Activated T-cell treated with anti-CD3 and anti-CD28 coated beads, Interleukin-2, amount 50 U/mL, for 24 hours (primary cell): ENCODE results near the gene NTF4.
"Not testable (repeated sequence)": the region's sequence is repeated elsewhere in the genome, so short reads cannot be mapped to it uniquely, and the experiment has no call there.

Source experiments
- DNase-seq: peaks from one replicate; pipeline ENCODE4 v3.0.0-alpha.2; 2020
- H3K27ac Mint-ChIP-seq: 2 replicates; pipeline ENCODE4 v1.8.0; 2020; ENCODE audit warnings: mild to moderate bottlenecking, mixed read lengths
- H3K27me3 Mint-ChIP-seq: 2 replicates; pipeline ENCODE4 v1.8.0; 2020; ENCODE audit warnings: mixed read lengths
- H3K36me3 Mint-ChIP-seq: 2 replicates; pipeline ENCODE4 v1.8.0; 2020; ENCODE audit warnings: low read depth, mixed read lengths
- H3K4me1 Mint-ChIP-seq: 2 replicates; pipeline ENCODE4 v1.8.0; 2020; ENCODE audit warnings: low read depth, mixed read lengths
- H3K4me3 Mint-ChIP-seq: 2 replicates; pipeline ENCODE4 v1.8.0; 2020; ENCODE audit warnings: mild to moderate bottlenecking, moderate library complexity, mixed read lengths
- H3K9me3 Mint-ChIP-seq: 2 replicates; pipeline ENCODE4 v1.8.0; 2020; ENCODE audit warnings: mixed read lengths

The NTF4 gene

DNA sequence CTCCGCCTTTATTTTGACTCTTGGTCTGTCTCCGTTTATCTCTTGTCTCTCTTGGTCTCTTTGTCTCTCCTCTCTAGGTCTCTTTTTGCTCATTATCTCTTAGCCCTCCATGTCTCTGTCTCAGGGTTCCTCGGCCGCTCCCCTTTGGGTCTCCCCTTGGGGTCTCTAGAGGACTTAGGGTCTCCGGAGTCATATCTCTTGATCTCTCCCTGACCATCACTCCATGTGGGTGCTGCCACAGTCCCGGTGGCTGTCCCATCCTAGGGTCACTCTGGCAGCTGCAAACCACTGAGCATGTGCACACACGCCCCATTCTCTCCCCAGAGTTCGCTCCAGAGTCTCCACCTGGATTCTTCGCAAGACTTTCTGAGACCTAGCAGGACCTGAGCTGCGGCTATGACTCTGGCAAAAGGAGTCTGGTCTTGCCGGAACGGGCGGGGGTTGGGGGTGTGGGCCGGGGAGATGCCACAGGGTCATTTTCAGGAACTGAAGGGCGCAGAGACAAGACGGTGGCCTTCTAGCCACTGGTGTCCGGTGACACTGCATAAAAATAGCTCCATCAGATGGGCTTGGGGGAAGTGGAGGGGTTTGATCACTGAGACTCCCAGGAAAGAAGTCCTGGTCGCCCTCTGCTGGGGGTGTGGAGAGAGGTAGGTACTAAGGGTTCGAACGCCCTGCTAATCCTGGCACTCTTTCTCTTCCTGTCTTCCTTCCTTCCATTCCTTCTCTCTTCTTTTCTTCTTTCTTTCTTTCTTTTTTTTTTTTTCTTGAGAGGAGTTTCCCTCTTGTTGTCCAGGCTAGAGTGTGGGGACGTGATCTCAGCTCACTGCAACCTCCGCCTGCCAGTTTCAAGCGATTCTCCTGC lies 9.1 kb upstream of the NTF4 start:
- Mint-ChIP-seq H3K27ac (no peak overlapping the region), H3K27me3 (peaks cover 72% of the 10 kb centered on the region), H3K4me1 (peaks cover 8% of the 10 kb centered on the region), H3K4me3 (no peak overlapping the region), H3K9me3 (peaks cover 2% of the 10 kb centered on the region), H3K36me3 (no peaks in the 10 kb centered on the region)
- no peak for DNase-seq

DNA sequence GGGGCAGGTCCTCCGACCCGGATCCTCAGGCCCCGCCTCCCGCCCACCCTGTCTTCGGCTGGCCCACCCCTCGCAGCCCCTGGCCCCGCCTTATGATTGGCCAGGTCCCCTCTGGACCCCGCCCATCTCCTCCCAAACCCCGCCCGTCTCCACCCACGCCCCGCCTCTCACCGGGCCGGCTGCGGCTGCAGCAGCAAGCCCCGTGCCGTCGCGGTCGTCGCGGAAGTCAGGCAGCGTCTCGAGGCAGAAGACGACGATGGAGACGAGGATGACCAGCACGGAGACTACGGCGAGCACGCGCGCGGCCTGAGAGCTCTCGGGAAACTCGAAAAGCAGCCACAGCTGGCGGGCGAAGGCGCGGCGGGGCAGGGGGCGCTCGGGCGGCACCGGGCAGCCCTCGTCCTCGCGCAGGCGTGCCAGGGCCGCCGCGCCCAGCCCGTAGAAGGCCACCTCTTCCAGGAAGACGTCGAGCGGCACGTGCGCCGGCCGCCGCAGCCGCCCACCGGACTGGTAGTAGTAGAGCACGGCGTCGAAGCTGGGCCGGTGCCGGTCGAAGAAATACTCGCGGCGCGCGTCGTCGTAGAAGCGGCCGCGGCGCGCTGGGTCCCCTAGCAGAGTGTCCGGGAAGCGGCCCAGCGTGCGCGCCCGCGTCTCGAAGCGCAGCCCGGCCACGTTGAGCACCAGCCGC lies 7.4 kb upstream of the NTF4 start:
- peaks cover 8% of the 10 kb centered on the region for H3K4me1 Mint-ChIP-seq
- DNase-seq = peak; percentile 49
- H3K36me3 Mint-ChIP-seq = no peaks in the 10 kb centered on the region
- H3K4me3 Mint-ChIP-seq = no peak overlapping the region
- no peak overlapping the region for H3K27ac Mint-ChIP-seq
- H3K27me3 Mint-ChIP-seq = peaks cover 76% of the 10 kb centered on the region
- peaks cover 2% of the 10 kb centered on the region for H3K9me3 Mint-ChIP-seq

DNA sequence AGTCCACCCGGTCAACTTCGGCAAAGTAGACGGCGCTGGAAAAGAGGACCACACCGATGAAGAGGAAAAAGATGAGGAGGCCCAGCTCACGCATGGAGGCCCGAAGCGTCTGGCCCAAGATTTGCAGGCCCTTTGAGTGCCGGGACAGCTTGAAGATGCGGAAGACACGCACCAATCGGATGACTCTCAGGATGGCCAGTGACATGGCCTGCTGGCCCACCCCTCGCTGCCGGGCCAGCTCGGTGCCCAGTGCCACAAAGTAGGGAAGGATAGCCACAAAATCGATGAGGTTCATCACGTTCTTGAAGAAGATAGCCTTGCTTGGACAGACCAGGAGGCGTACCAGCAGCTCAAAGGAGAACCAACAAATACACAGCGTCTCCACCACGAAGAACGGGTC lies 5.8 kb upstream of the NTF4 start:
- Mint-ChIP-seq H3K27ac (no peak overlapping the region), H3K9me3 (peaks cover 2% of the 10 kb centered on the region), H3K4me1 (peaks cover 8% of the 10 kb centered on the region), H3K27me3 (peaks cover 82% of the 10 kb centered on the region), H3K36me3 (no peaks in the 10 kb centered on the region), H3K4me3 (no peak overlapping the region)
- DNase-seq = no peak

DNA sequence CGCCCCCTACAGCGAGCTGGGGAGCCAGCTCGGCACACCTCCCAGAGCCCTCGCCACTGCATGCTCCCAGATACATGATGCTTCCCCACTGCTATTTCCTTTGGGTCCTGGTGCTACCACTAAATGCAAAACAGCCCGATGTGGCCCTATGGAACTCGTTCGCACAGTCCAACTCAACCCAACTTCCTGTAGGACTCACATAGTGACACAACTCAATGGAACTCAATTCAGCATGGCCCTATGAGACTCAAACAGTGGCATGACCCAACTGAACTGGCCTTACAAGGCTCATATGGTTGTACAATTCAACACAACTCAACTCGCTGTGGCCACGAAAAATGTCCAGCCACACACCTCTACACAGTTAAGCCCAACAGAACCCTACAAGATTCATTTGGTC lies 4.4 kb upstream of the NTF4 start:
- H3K27me3 Mint-ChIP-seq = peaks cover 82% of the 10 kb centered on the region
- no peak overlapping the region for H3K27ac Mint-ChIP-seq
- no peaks in the 10 kb centered on the region for H3K36me3 Mint-ChIP-seq
- H3K9me3 Mint-ChIP-seq = peaks cover 2% of the 10 kb centered on the region
- DNase-seq = no peak
- H3K4me1 Mint-ChIP-seq = peaks cover 8% of the 10 kb centered on the region
- no peak overlapping the region for H3K4me3 Mint-ChIP-seq

DNA sequence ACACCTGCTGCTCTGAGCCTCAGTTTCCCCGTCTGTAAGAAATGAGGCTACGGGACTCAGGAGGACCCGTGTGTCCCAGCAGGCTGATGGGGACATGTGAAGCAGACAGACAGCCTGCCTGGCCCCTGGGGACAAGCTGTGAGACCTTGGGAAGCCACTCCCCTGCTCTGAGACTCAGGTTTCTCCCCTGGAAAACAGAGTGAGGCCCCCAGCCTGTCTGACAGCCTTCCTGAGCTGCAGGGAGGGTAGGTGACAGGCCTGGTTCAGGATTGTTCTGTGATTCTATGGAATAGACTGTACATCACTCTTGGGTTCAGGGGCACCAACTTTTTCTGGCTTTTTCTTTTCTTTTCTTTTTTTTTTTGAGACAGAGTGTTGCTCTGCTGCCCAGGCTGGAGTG lies 2.9 kb upstream of the NTF4 start:
- no peak overlapping the region for H3K4me3 Mint-ChIP-seq
- no peak overlapping the region for H3K27ac Mint-ChIP-seq
- H3K9me3 Mint-ChIP-seq = peaks cover 2% of the 10 kb centered on the region
- H3K27me3 Mint-ChIP-seq = peaks cover 76% of the 10 kb centered on the region
- H3K4me1 Mint-ChIP-seq = no peaks in the 10 kb centered on the region
- DNase-seq = no peak
- no peaks in the 10 kb centered on the region for H3K36me3 Mint-ChIP-seq

DNA sequence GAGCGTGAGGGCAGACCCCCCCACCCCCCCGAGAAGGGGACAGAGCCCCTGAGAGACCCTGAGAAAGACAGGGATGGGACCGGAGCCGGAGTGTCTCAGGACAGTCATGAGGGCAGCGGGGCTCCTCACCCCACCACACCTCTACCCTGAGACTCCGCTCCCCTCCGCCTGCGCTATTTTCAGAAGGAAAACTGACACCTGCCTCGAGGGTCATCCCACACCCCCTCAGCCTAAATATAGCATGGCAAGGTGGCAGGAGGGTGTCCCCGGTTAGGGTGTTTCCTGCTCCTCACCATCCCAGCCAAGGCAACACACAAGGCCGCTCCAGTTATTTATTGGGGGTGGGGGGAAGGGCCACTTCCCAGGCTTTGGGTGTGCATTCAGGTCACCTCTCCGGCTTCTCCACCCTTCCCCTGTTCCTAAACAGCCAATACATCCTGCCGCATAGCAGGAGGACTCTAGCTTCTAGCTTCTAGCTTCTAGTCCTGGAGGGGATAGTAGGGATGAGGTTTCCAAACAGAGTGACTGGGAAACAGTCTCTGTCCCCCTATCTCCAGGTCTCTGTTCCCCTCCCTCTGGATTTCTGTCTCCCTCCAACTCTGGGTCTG lies 1.4 kb upstream of the NTF4 start:
- Mint-ChIP-seq H3K4me3 (no peak overlapping the region), H3K36me3 (no peaks in the 10 kb centered on the region), H3K27me3 (peaks cover 73% of the 10 kb centered on the region), H3K27ac (no peak overlapping the region), H3K9me3 (peaks cover 2% of the 10 kb centered on the region), H3K4me1 (no peaks in the 10 kb centered on the region)
- DNase-seq = no peak

DNA sequence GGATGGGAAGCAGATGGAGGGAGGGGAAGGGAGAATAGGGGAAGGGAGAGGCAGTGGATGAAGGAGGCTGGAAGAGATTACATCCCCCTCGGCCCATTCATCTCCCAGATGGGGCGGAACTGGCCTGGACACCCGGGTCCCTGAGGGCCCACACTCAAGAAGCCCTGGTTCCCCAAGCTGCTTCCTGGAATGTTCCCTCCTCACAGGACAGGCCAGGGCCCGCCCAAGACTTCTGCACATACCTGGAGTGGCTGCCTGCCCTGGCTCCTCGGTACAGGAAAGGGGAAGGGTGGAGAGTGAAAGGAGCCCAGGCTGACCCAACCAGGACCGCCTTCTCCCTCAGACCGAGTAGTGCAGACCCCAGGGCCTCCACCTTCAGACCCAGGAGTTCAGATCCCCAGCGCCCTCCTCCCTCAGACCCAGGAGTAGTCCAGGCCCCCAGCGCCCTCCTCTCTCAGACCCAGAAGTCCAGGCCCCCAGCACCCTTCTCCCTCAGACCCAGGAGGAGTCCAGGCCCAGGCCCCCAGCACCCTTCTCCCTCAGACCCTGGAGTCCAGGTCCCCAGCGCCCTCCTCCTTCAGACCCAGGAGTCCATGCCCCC lies 489 bp downstream of the NTF4 start:
- no peak for DNase-seq
- no peak overlapping the region for H3K27ac Mint-ChIP-seq
- H3K4me3 Mint-ChIP-seq = no peak overlapping the region
- H3K4me1 Mint-ChIP-seq = no peaks in the 10 kb centered on the region
- no peaks in the 10 kb centered on the region for H3K9me3 Mint-ChIP-seq
- peaks cover 68% of the 10 kb centered on the region for H3K27me3 Mint-ChIP-seq
- H3K36me3 Mint-ChIP-seq = no peaks in the 10 kb centered on the region

DNA sequence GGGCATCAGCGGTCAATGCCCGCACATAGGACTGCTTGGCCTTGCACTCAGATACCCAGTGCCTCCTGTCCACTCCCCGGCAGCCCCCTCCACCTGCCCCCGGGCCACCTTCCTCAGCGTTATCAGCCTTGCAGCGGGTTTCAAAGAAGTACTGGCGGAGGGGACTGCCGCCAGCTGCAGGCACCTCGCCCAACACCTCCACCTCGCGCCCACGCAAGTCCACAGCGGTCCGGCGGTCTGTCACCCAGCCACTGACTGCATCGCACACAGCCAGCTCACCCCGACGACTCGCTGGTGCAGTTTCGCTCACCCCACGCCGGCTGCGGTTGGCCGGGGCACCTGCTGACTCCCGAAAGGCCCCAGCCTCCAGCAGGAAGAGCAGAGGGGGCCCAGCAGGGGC lies 3.2 kb downstream of the NTF4 start:
- Mint-ChIP-seq H3K4me3 (no peak overlapping the region), H3K9me3 (no peaks in the 10 kb centered on the region), H3K27ac (no peak overlapping the region), H3K27me3 (peaks cover 75% of the 10 kb centered on the region), H3K4me1 (peaks cover 17% of the 10 kb centered on the region), H3K36me3 (no peaks in the 10 kb centered on the region)
- no peak for DNase-seq

DNA sequence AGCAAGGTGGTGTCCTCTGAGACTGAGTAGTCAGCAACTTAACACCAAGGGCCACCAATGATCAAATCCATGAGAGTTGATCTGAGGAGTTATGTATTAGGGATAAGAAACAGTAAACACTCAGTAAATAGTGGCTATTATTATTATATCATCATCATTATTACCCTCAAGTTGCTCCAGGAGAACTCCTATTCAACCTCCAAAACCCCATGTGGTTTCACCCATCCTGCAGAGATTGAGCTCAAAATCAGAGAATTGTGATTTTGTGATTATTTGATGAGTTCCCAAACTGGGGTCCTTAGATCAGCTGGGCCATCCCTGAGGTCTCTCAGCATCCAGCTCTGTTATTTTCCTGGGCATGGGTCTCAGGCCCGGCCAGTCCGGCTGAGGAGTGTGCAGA lies 3.6 kb downstream of the NTF4 start:
- Mint-ChIP-seq H3K27ac (no peak overlapping the region), H3K4me1 (peaks cover 21% of the 10 kb centered on the region), H3K9me3 (no peaks in the 10 kb centered on the region), H3K4me3 (no peak overlapping the region), H3K36me3 (no peaks in the 10 kb centered on the region), H3K27me3 (peaks cover 74% of the 10 kb centered on the region)
- no peak for DNase-seq

DNA sequence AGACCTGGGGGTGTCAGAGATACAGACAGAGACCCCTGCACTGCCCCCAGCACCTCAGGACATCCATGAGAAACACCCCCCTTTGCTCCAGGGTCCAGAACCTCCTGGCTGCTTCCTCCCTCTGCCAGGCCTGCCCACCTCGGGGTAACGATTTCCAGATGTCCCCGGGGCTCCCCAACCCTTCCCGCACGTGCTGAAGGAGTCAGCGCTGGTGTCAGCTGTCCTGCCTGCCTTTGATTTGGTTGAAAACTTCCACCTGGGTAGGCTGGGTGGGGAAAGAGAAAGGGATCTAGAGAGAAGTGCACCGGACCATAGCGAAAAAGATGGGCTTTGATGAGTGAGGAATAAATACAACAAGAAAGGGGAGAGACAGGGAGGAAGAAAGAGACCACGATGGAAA lies 5.6 kb downstream of the NTF4 start:
- Mint-ChIP-seq H3K36me3 (no peaks in the 10 kb centered on the region), H3K4me3 (no peak overlapping the region), H3K27me3 (peaks cover 65% of the 10 kb centered on the region), H3K9me3 (no peaks in the 10 kb centered on the region), H3K4me1 (peaks cover 21% of the 10 kb centered on the region), H3K27ac (no peak overlapping the region)
- DNase-seq = no peak

DNA sequence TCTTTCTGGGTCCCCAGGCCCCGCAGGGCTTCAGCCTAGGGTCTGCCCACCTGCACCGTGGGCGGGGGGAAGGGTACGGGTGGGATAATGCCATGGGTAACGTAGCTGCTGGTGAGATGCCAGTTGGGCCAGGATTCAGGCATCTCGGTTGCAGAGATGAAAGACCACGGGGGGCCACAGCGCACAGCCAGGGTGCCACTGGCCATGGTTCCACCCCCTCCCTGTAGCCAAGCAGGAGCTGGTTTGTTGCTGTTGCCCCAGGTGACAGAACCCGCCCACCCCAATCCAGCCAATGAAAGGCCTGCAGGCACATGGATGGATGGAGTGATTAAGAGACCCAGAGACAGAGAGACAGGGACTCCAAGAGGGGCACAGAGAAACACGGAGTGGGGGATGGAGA lies 6.1 kb downstream of the NTF4 start:
- H3K36me3 Mint-ChIP-seq = no peaks in the 10 kb centered on the region
- no peak overlapping the region for H3K4me3 Mint-ChIP-seq
- no peak overlapping the region for H3K27ac Mint-ChIP-seq
- peaks cover 21% of the 10 kb centered on the region for H3K4me1 Mint-ChIP-seq
- no peaks in the 10 kb centered on the region for H3K9me3 Mint-ChIP-seq
- H3K27me3 Mint-ChIP-seq = peaks cover 60% of the 10 kb centered on the region
- DNase-seq = no peak

DNA sequence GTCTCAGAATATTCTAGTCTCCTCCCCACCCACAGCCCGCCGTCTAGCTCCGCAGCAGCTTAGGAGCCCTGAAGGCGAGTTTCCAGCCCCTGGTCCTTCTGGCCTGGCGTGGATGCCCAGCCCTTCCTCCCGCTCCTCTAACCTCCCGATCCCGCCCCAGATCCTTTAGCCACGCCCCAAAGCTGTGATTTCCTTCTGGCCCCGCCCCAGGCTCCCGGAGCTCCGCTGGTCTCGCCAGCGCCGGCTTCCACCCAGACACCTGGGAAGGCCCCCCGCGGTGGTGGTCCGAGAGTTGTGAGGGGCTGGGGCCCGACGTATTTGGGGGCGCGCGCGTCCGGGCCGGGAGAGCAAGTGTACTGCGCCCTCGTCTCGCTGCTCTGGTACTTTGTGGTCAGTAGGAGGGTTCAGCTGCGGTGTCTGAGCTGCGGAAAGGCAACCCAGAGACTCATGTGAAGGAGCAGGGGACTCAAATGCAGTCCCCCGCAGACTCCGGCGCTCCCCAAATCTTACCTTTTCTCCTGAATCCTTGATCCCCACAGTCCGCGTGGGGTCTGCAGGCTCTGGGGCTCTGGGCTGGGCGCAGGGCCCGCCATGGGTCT lies 6.9 kb downstream of the NTF4 start, which contains the start of gene CGB7:
Gene CGB7, minus strand, starts transcription at position 114 of the 599 bp plus-strand sequence. CDS start 2,374 bp downstream, outside the sequence.
- Mint-ChIP-seq H3K27me3 (peaks cover 56% of the 10 kb centered on the region), H3K4me1 (peaks cover 21% of the 10 kb centered on the region), H3K4me3 (peak within 1 kb of the TSS; percentile 61), H3K27ac (no peak within 1 kb of the TSS), H3K36me3 (no peaks in the 10 kb centered on the region), H3K9me3 (no peaks in the 10 kb centered on the region)
- DNase-seq = peak; percentile 62

DNA sequence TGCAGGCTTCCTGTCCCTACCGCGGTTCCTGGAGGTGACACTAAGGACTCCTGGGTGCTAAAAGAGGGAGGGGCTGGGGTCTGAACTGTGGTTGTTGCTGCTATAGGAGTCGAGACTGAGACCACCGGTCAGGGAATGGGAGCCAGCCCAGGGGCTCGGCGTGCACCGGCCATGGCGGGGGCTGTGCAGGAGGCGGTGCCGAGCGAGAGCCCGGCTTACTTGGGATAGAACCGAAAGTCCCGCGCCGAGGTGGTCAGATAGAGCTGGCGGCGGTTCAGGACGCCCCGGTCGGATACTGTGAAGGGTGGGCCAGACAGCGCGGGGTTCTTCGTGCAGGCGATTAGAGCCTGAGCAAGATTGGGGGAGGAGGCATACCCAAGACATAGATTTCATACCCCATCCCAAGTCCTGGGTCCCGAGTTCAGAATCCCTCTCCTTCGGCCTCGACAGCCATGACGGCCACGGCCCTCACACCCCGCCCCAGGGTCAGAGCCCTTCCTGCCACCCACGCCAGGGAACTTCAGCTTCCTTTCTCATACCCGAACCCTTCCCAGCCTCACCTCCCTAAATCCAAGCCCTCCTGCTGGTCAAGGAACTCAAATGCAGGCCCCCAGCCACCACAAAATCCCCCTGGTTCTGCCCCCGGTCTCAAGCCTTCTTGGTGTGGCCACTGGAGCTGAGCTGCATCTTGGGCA lies 7.6 kb downstream of the NTF4 start:
- not testable (repeated sequence) for DNase-seq, H3K9me3 Mint-ChIP-seq, H3K36me3 Mint-ChIP-seq, H3K27ac Mint-ChIP-seq
- H3K27me3 Mint-ChIP-seq = peaks cover 56% of the 10 kb centered on the region
- peaks cover 21% of the 10 kb centered on the region for H3K4me1 Mint-ChIP-seq
- peak overlapping the region; percentile 61 for H3K4me3 Mint-ChIP-seq
